Kidney epithelial cell (primary cell): Measurements from ENCODE around the gene ADPRHL1. TPM values are rescaled to one million over a fixed set of nuclear protein-coding genes. Genes with fewer than 3 reads are reported as not detected.

Experiments
- DNase-seq: peaks from one replicate; pipeline ENCODE4 v3.0.0-alpha.2; 2010; ENCODE audit warnings: low read depth
- H3K27me3 ChIP-seq: 2 replicates; pipeline ENCODE4 v1.6.0; 2011; ENCODE audit warnings: low read length; ENCODE audit not compliant: control insufficient read depth, insufficient read depth
- H3K36me3 ChIP-seq: 2 replicates; pipeline ENCODE4 v1.5.1; 2011; ENCODE audit warnings: low read length; ENCODE audit not compliant: control insufficient read depth, insufficient read depth
- H3K4me3 ChIP-seq: 2 replicates; pipeline ENCODE4 v1.5.1; 2011; ENCODE audit warnings: low read depth, mild to moderate bottlenecking, control low read depth, low read length
- total RNA-seq: library from RNA; depleted of rRNA; stranded (reverse); fragments of >200 nt; gene quantifications from 2 replicates; pipeline ENCODE4 v1.2.3, GENCODE V29; 2015
- TF ChIP-seq, protein P1 (sequence below): IDR thresholded peaks from 2 replicates; pipeline ENCODE4 v1.5.1; 2011; ENCODE audit warnings: mild to moderate bottlenecking, moderate library complexity, low read length, control low read depth, inconsistent platforms; ENCODE audit not compliant: insufficient read depth, poor library complexity, severe bottlenecking

Gene ADPRHL1
- total RNA-seq, 1 donor from 2014 or later: 0.84 TPM

- Histone ChIP-seq H3K4me3 (no peak overlapping the region), H3K36me3 (no peaks in the 10 kb centered on the region), H3K27me3 (no peaks in the 10 kb centered on the region)
- TF ChIP-seq, protein P1, sequence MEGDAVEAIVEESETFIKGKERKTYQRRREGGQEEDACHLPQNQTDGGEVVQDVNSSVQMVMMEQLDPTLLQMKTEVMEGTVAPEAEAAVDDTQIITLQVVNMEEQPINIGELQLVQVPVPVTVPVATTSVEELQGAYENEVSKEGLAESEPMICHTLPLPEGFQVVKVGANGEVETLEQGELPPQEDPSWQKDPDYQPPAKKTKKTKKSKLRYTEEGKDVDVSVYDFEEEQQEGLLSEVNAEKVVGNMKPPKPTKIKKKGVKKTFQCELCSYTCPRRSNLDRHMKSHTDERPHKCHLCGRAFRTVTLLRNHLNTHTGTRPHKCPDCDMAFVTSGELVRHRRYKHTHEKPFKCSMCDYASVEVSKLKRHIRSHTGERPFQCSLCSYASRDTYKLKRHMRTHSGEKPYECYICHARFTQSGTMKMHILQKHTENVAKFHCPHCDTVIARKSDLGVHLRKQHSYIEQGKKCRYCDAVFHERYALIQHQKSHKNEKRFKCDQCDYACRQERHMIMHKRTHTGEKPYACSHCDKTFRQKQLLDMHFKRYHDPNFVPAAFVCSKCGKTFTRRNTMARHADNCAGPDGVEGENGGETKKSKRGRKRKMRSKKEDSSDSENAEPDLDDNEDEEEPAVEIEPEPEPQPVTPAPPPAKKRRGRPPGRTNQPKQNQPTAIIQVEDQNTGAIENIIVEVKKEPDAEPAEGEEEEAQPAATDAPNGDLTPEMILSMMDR: no peak
- DNase-seq: no peak
Observed at GRCh38 chr13:113407531-113408393, 45.5 kb downstream of the ADPRHL1 start.

DNA sequence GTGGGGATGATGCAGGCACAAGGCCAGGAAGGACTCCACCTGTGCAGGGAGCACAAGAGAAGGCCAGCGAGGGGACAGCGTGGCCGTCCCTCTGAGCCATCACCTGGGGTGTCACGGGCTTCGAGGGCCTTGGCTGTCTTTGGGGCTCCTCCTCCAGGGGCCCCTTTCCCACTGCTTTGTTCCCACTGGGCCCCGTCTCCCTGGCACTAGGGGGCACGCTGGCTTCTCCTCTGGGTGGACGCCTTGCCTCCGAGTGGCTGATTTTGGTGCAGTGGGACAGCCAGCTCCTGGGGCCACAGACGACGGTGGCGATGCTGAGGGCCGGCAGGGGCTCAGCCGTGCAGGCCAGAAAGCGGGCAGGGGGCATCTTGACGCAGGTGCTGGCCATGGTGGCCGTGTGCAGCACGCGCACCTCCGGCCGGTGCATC lies 46.2 kb downstream of the ADPRHL1 start:
- no peaks in the 10 kb centered on the region for H3K36me3 ChIP-seq

DNA sequence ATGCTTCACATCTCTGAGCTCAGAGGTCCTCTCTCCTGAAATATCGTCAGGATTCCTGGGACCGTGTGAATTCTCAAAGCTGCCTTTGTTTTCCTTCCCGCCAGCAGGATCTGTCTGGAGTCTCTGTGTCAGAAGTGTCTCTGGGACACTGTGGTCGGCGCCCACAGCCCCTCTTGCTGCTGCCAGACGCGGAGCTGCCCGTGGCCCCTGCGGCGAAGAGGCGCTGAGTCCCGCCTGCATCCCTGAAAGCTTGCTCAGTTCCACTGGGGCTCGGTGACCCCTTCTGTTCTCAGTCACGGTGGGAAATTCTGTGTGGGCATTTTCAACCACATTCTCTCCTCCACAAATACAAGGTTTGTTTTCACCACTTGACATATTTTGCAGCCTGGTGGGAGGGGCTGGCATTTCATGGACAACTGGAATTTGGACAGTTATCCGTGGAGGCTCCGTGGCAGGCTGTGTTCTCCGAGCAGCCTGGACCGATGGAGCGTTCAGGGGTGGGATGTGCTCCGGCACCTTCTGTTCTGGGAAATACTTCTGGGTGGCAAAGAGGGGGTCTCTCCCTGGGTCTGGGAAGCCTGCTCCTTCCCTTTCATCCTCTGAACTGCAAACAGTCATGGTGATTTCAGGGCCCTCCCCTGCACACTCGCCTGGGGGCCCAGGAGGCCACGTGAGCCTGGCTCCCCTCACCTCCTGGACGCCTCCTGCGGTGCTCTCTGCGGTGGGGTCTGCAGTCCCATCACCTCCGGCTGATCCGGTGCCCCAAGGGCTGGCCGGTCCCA lies 46.8 kb downstream of the ADPRHL1 start:
- no peaks in the 10 kb centered on the region for H3K36me3 ChIP-seq
- peaks cover 9% of the 10 kb centered on the region for H3K27me3 ChIP-seq
- TF ChIP-seq, protein P1: no peak
- H3K4me3 ChIP-seq: no peak overlapping the region
- no peak for DNase-seq

More for the DNA sequence above, 46.2 kb downstream of the ADPRHL1 start:
- TF ChIP-seq, protein P1: no peak
- Histone ChIP-seq H3K4me3 (no peak overlapping the region), H3K27me3 (peaks cover 3% of the 10 kb centered on the region)
- no peak for DNase-seq

GRCh38 chr13:113405481-113406300 lies 47.6 kb downstream of the ADPRHL1 start:
- TF ChIP-seq, protein P1: no peak
- DNase-seq: no peak
- no peak overlapping the region for H3K4me3 ChIP-seq
- peaks cover 15% of the 10 kb centered on the region for H3K27me3 ChIP-seq
- no peaks in the 10 kb centered on the region for H3K36me3 ChIP-seq

DNA sequence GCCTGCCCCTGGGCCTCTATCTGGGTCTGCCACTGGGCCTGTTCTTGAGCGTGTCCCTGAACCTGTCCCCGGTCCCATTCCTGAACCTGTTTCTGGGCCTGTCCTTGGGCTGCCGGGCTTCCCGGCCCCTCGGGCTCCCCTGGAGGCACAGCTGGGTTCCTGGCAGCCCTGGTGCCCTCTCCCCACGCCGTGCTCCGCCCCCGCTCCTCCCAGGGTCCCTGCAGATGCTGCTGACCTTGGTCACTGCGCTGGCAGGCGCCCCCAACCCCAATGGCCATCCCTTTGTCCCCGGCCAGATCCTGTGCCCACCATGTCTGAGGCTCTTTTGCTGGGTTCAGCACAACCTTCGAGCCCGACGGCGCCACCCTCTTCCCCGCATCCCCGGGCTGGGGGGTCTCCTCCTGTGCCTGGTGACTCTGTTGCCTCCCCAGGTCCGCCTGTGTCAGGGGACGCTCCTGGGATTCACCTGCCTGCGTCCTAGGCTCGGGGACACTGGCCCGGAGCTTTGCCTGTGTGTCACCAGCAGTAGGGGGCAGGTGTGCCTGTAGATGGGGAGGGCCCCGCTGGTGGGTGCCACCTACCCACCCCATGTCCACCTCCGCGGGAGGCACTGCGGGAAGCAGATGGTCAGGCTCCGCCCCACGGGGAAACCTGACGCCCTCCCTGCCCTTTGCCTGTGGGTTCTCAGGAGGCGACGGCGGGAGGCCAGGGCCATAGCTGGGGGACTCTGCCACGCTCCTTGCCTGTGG lies 48.4 kb downstream of the ADPRHL1 start:
- peaks cover 15% of the 10 kb centered on the region for H3K27me3 ChIP-seq
- no peaks in the 10 kb centered on the region for H3K36me3 ChIP-seq
- H3K4me3 ChIP-seq: no peak overlapping the region
- TF ChIP-seq, protein P1: no peak
- DNase-seq: no peak
